ENCODE results near the gene COPS7B.

The COPS7B gene

GRCh38 chr2:231791107-231791506 lies 4.9 kb downstream of the COPS7B start:
- DNase-seq (ENCODE audit: low read depth) = no peak
- no peak for TF ChIP-seq CTCF (conservative IDR thresholded peaks at IDR 0.05; ENCODE audit: low read depth, low read length)

GRCh38 chr2:231794383-231794782 lies 8.1 kb downstream of the COPS7B start:
- TF ChIP-seq CTCF (conservative IDR thresholded peaks at IDR 0.05; ENCODE audit: low read depth, low read length) = no peak
- H3K4me3 ChIP-seq (ENCODE audit: low read depth, low read length) = no peak overlapping the region
- DNase-seq (ENCODE audit: low read depth) = no peak

More at GRCh38 chr2:231791107-231791506, 4.9 kb downstream of the COPS7B start:
- H3K4me3 ChIP-seq (ENCODE audit: low read depth, low read length) = no peak overlapping the region

- TF ChIP-seq CTCF (conservative IDR thresholded peaks at IDR 0.05; ENCODE audit: low read depth, low read length) = peak; percentile 46
- no peak overlapping the region for H3K4me3 ChIP-seq (ENCODE audit: low read depth, low read length)
- peak; percentile 79 for DNase-seq (ENCODE audit: low read depth)
Measured at GRCh38 chr2:231795525-231796327, 9.5 kb downstream of the COPS7B start.

GRCh38 chr2:231800493-231801091 lies 14.3 kb downstream of the COPS7B start:
- peak; percentile 87 for TF ChIP-seq CTCF (conservative IDR thresholded peaks at IDR 0.05; ENCODE audit: low read depth, low read length)
- H3K4me3 ChIP-seq (ENCODE audit: low read depth, low read length) = no peak overlapping the region
- DNase-seq (ENCODE audit: low read depth) = peak; percentile 60

GRCh38 chr2:231803501-231804138 lies 17.4 kb downstream of the COPS7B start:
- no peak for TF ChIP-seq CTCF (conservative IDR thresholded peaks at IDR 0.05; ENCODE audit: low read depth, low read length)
- H3K4me3 ChIP-seq (ENCODE audit: low read depth, low read length) = no peak overlapping the region
- no peak for DNase-seq (ENCODE audit: low read depth)

- no peak for DNase-seq (ENCODE audit: low read depth)
- TF ChIP-seq CTCF (conservative IDR thresholded peaks at IDR 0.05; ENCODE audit: low read depth, low read length) = no peak
Measured at GRCh38 chr2:231807020-231807419, 20.8 kb downstream of the COPS7B start.

More at GRCh38 chr2:231807020-231807419, 20.8 kb downstream of the COPS7B start:
- no peak overlapping the region for H3K4me3 ChIP-seq (ENCODE audit: low read depth, low read length)
